ENCODE measurements around the gene TMEM125. TPM values are rescaled to one million over a fixed set of nuclear protein-coding genes. Genes with fewer than 3 reads are reported as not detected.

TMEM125 gene
- polyA plus RNA-seq, 3 donors: not detected

- Histone ChIP-seq H3K9me3 (replicated peaks in 1 of 2; ENCODE audit: control insufficient read depth in 1 of 2, insufficient read depth in 1 of 2, low read length in 2 of 2) (no peaks in the 10 kb centered on the region), H3K27ac (ENCODE audit: low read depth in 1 of 2, low read length in 2 of 2) (no peak overlapping the region), H4K20me1 (ENCODE audit: insufficient read depth, low read length) (no peaks in the 10 kb centered on the region), H3K79me2 (ENCODE audit: insufficient read depth, low read length) (no peaks in the 10 kb centered on the region), H3K9ac (ENCODE audit: insufficient read depth, low read length, poor library complexity, severe bottlenecking) (no peak overlapping the region), H3K4me2 (replicated peaks; ENCODE audit: extremely low read depth, low read length, poor library complexity, severe bottlenecking) (no peak overlapping the region), H3K36me3 (replicated peaks in 1 of 2; ENCODE audit: control insufficient read depth in 1 of 2, insufficient read depth in 2 of 2, low read length in 2 of 2) (no peaks in the 10 kb centered on the region), H3K4me1 (ENCODE audit: control insufficient read depth in 1 of 2, insufficient read depth in 2 of 2, low read length in 2 of 2) (peaks cover 0 to 8% of the 10 kb centered on the region in 2 donors), H2AFZ (ENCODE audit: insufficient read depth, low read depth, low read length, poor library complexity, severe bottlenecking) (no peak overlapping the region), H3K4me3 (replicated peaks in 1 of 3; ENCODE audit: low read depth in 2 of 3, low read length in 3 of 3) (no peak overlapping the region), H3K27me3 (ENCODE audit: control insufficient read depth in 2 of 2, insufficient read depth in 2 of 2, low read length in 2 of 2) (no peaks in the 10 kb centered on the region)
- Mint-ChIP-seq H3K9me3 (no peaks in the 10 kb centered on the region), H3K4me3 (no peak overlapping the region), H3K27ac (no peak overlapping the region), H3K27me3 (ENCODE audit: low read depth in 3 of 3) (peaks cover 0 to 2% (median 1%) of the 10 kb centered on the region in 3 donors), H3K36me3 (no peaks in the 10 kb centered on the region), H3K4me1 (peaks cover 12% of the 10 kb centered on the region)
- WGBS (ENCODE audit: insufficient coverage): 35% methylated on average over 2 of the region's 5 CpGs
- TF ChIP-seq CTCF (IDR thresholded peaks at IDR 0.05): peak; percentile 6
- intact Hi-C loops (cut with micrococcal nuclease): no loop called here
- DNase-seq: peak in 2 of 3 donors; percentile 6 to 10
These were observed 31.7 kb upstream of the TMEM125 start for GRCh38 chr1:43238085-43238484.

GRCh38 chr1:43238991-43239469 lies 30.8 kb upstream of the TMEM125 start:
- H3K4me3 ChIP-seq (replicated peaks in 1 of 3; ENCODE audit: low read depth in 2 of 3, low read length in 3 of 3): no peak overlapping the region
- peaks cover 0 to 2% (median 1%) of the 10 kb centered on the region in 3 donors for H3K27me3 Mint-ChIP-seq (ENCODE audit: low read depth in 3 of 3)
- H3K9ac ChIP-seq (ENCODE audit: insufficient read depth, low read length, poor library complexity, severe bottlenecking): no peak overlapping the region
- H3K9me3 ChIP-seq (replicated peaks in 1 of 2; ENCODE audit: control insufficient read depth in 1 of 2, insufficient read depth in 1 of 2, low read length in 2 of 2): no peaks in the 10 kb centered on the region
- no peak overlapping the region for H3K4me2 ChIP-seq (replicated peaks; ENCODE audit: extremely low read depth, low read length, poor library complexity, severe bottlenecking)
- peaks cover 12% of the 10 kb centered on the region for H3K4me1 Mint-ChIP-seq
- no peaks in the 10 kb centered on the region for H3K9me3 Mint-ChIP-seq
- no peak overlapping the region for H3K4me3 Mint-ChIP-seq
- no peak overlapping the region for H3K27ac ChIP-seq (ENCODE audit: low read depth in 1 of 2, low read length in 2 of 2)
- no peaks in the 10 kb centered on the region for H3K36me3 Mint-ChIP-seq
- no peaks in the 10 kb centered on the region for H3K27me3 ChIP-seq (ENCODE audit: control insufficient read depth in 2 of 2, insufficient read depth in 2 of 2, low read length in 2 of 2)
- no peak for DNase-seq
- 80% methylated on average over 3 of the region's 3 CpGs for WGBS (ENCODE audit: insufficient coverage)
- H3K79me2 ChIP-seq (ENCODE audit: insufficient read depth, low read length): no peaks in the 10 kb centered on the region
- no peak for TF ChIP-seq CTCF (IDR thresholded peaks at IDR 0.05)
- intact Hi-C loops (cut with micrococcal nuclease): no loop called here
- no peaks in the 10 kb centered on the region for H4K20me1 ChIP-seq (ENCODE audit: insufficient read depth, low read length)
- H3K4me1 ChIP-seq (ENCODE audit: control insufficient read depth in 1 of 2, insufficient read depth in 2 of 2, low read length in 2 of 2): peaks cover 0 to 8% of the 10 kb centered on the region in 2 donors
- peak overlapping the region; percentile 50 for H2AFZ ChIP-seq (ENCODE audit: insufficient read depth, low read depth, low read length, poor library complexity, severe bottlenecking)
- H3K36me3 ChIP-seq (replicated peaks in 1 of 2; ENCODE audit: control insufficient read depth in 1 of 2, insufficient read depth in 2 of 2, low read length in 2 of 2): no peaks in the 10 kb centered on the region
- peak overlapping the region in 1 of 7 donors; percentile 9 for H3K27ac Mint-ChIP-seq

Data from CD14-positive monocyte (primary cell).